ENCODE data around the gene GMPR.

GMPR gene

GRCh38 chr6:16279243-16279642 lies 40.9 kb downstream of the GMPR start:
- TF ChIP-seq CTCF (IDR thresholded peaks at IDR 0.05; ENCODE audit: low read depth, low read length): no peak
- no peak overlapping the region for H3K4me3 ChIP-seq (ENCODE audit: low read depth, low read length)

- TF ChIP-seq CTCF (IDR thresholded peaks at IDR 0.05; ENCODE audit: low read depth, low read length): no peak
- H3K4me3 ChIP-seq (ENCODE audit: low read depth, low read length): no peak overlapping the region
Measured at GRCh38 chr6:16282370-16282769, 44.0 kb downstream of the GMPR start.

GRCh38 chr6:16284472-16284871 lies 46.1 kb downstream of the GMPR start:
- no peak for TF ChIP-seq CTCF (IDR thresholded peaks at IDR 0.05; ENCODE audit: low read depth, low read length)
- no peak overlapping the region for H3K4me3 ChIP-seq (ENCODE audit: low read depth, low read length)

- H3K4me3 ChIP-seq (ENCODE audit: low read depth, low read length): no peak overlapping the region
- no peak for TF ChIP-seq CTCF (IDR thresholded peaks at IDR 0.05; ENCODE audit: low read depth, low read length)
Measured at GRCh38 chr6:16285467-16286150, 47.2 kb downstream of the GMPR start.

GRCh38 chr6:16286151-16286522 lies 47.8 kb downstream of the GMPR start:
- TF ChIP-seq CTCF (IDR thresholded peaks at IDR 0.05; ENCODE audit: low read depth, low read length): peak; percentile 77

GRCh38 chr6:16288163-16288562 lies 49.8 kb downstream of the GMPR start:
- no peak for TF ChIP-seq CTCF (IDR thresholded peaks at IDR 0.05; ENCODE audit: low read depth, low read length)
- H3K4me3 ChIP-seq (ENCODE audit: low read depth, low read length): no peak overlapping the region

More at GRCh38 chr6:16286151-16286522, 47.8 kb downstream of the GMPR start:
- no peak overlapping the region for H3K4me3 ChIP-seq (ENCODE audit: low read depth, low read length)

GRCh38 chr6:16291739-16292138 lies 53.4 kb downstream of the GMPR start:
- no peak for TF ChIP-seq CTCF (IDR thresholded peaks at IDR 0.05; ENCODE audit: low read depth, low read length)
- no peak overlapping the region for H3K4me3 ChIP-seq (ENCODE audit: low read depth, low read length)
